Glomerular visceral epithelial cell (primary cell): ENCODE data around the gene CD53.
"Not testable (repeated sequence)": the region's sequence is repeated elsewhere in the genome, so short reads cannot be mapped to it uniquely, and the experiment has no call there.

Experiments
- DNase-seq: peaks from one replicate; pipeline ENCODE4 v3.0.0-alpha.2; 2016; ENCODE audit errors: extremely low spot score

Gene CD53

GRCh38 chr1:110916274-110916668 lies 43.3 kb downstream of the CD53 start:
- DNase-seq = no peak

DNA sequence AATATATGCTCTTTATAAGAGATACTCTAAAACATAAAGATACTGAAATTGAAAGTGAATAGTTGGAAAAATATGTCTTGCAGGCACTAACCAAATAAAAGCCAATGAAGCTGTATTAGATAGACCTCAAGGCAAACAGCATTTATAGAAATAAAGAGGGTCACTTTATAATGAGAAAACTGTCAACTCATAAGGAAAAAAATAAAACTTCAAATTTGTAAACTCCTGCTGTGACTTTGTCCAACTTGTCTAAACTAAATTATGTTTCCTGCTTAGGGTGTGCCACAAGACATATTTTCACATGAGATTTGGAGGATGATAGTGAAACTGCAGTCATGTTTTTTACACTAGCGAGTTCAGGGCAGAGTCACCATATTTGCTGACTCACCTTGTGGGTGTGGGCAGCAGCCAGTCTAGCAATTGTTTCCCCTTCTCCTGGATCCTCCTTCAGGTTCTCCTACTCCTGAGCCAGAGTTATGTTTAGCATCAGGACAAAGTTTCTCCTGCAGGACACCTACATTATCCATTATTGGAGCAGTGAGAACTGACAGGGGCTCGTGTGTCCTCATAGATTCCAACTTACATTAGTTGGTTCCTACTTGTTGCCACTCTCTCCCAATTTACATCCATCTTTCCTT lies 43.8 kb downstream of the CD53 start:
- peak; percentile 39 for DNase-seq

GRCh38 chr1:110918016-110918415 lies 45.1 kb downstream of the CD53 start:
- no peak for DNase-seq

GRCh38 chr1:110921953-110922352 lies 49.0 kb downstream of the CD53 start:
- no peak for DNase-seq

DNA sequence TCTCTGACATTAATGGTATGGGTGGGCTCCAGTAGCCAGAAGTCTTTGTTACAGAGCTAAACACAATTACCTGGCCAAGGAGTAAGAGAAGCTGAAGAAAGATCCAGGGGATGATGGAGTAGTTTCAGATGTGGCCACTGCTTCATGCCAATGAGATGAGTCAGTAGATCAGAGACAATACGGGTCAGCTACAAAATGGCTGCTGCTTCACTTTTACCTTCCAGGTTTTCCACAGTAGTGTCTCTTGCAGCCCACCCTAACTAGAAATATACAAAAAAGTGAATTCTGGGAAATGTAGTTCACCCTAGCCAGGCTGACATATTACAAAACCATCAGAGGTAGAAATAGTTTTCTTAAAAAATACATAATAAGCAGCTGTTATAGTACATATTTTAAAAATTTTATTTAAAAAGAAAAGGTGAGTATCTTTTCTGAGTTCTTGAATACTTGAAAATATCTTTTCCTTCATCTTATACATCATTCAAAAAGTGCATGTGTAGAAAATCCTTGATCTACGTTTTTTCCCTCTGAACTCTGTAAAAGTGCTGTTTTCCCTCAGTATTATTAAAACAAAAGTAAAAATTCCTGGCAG lies 54.6 kb downstream of the CD53 start:
- DNase-seq = peak; percentile 53

- no peak for DNase-seq
Observed at GRCh38 chr1:110928191-110928590, 55.2 kb downstream of the CD53 start.

GRCh38 chr1:110928904-110929303 lies 56.0 kb downstream of the CD53 start:
- DNase-seq = no peak

GRCh38 chr1:110931097-110931496 lies 58.1 kb downstream of the CD53 start:
- not testable (repeated sequence) for DNase-seq

GRCh38 chr1:110936567-110936966 lies 63.6 kb downstream of the CD53 start:
- no peak for DNase-seq

DNA sequence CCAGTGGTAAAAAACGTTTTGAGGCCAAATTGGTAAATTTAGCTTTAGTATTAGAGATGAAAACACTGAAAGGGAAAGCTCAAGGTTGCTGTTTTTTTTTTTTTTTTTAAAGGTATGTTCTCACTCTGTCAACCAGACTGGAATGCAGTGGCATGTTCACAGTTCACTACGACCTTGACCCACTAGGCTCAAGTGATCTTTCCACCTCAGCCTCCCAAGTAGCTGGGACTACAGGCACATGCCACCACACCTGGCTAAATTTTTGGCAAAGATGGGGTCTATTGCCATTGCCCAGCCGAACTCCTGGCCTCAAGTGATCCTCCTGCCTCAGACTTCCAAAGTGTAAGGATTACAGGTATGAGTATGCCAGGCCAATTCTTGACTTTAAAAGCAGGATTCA lies 71.9 kb downstream of the CD53 start:
- DNase-seq = no peak

DNA sequence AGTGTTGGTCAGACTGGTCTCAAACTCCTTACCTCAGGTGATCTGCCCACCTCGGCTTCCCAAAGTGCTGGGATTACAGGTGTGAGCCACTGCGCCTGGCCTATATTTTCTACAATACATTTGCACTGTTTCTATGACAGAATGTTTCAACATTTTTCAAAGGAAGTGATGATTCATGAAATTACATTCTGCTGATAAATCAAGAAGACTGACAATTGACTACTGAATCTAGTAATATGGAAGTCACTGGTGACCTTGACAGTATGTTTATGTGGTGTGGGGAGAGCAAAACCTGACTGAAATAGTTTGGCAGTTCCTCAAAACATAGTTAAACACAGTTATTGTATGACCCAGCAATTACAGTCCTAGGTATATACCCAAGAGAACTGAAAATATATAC lies 72.7 kb downstream of the CD53 start:
- no peak for DNase-seq

DNA sequence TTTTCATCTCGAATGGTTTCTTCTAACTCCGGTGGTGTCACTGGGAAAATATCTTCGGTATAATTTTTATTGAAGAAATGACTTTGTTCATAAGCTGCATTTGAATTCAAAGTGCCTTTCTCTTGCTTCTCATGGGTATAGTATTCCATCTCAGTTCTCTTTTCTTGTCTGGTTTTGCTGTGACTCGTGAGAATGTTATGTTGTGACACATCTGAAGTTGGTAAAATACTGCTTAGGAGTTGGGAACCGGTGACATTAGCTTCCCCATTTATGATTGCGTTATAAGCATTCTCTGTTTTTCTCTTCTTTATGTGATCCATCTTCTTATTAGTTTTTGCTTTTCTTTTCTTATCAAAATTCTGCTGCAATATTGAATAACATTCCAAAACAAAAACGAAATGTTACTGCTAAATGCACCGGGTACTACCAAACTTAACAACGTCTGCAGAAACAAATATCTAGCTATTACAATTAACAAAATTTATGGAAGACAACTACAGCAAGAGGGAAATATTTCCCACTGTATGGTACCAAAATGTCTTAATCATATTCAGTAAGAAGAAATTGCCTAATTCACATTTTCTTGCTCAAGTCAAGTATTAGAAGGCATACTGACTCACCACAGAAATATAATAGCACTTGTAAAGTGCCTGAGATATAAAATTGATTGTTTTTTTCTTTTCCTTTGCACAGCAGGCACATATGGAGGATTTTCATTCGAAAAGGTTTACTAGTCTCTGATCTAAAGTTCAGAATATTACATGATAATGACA lies 75.3 kb downstream of the CD53 start:
- DNase-seq = peak; percentile 23
